H9 (cell line): ENCODE measurements around the gene ELFN2. TPM values are rescaled to one million over a fixed set of nuclear protein-coding genes. Genes with fewer than 3 reads are reported as not detected.
A peak's percentile ranks its signal among the peaks of the same experiment; 100 is the strongest.

Source experiments
- DNase-seq: peaks from one replicate; pipeline ENCODE4 v3.0.0-alpha.2; 2017
- H2AFZ ChIP-seq: one replicate; pipeline ENCODE4 v1.6.1; 2013; ENCODE audit warnings: mild to moderate bottlenecking, low read length, control low read depth, moderate library complexity
- H2AK5ac ChIP-seq: 2 replicates; pipeline ENCODE4 v1.6.1; 2013; ENCODE audit warnings: low read length, control low read depth, mixed read lengths; ENCODE audit not compliant: insufficient read length
- H2BK120ac ChIP-seq: one replicate; pipeline ENCODE4 v1.6.1; 2013; ENCODE audit warnings: low read depth, mild to moderate bottlenecking, low read length, control low read depth, inconsistent platforms; ENCODE audit not compliant: poor library complexity, severe bottlenecking
- H2BK12ac ChIP-seq: 2 replicates; pipeline ENCODE4 v1.6.1; 2013; ENCODE audit warnings: low read length, control low read depth, mixed read lengths, low read depth; ENCODE audit not compliant: insufficient read length
- H2BK15ac ChIP-seq: 2 replicates; pipeline ENCODE4 v1.6.1; 2013; ENCODE audit warnings: low read depth, low read length, control low read depth
- H2BK20ac ChIP-seq: one replicate; pipeline ENCODE4 v1.6.1; 2013; ENCODE audit warnings: low read depth, mild to moderate bottlenecking, low read length, control low read depth, inconsistent platforms; ENCODE audit not compliant: poor library complexity, severe bottlenecking
- H2BK5ac ChIP-seq: 2 replicates; pipeline ENCODE4 v1.6.1; 2013; ENCODE audit warnings: low read length, control low read depth, mixed read lengths; ENCODE audit not compliant: insufficient read length
- H3K14ac ChIP-seq: 2 replicates; pipeline ENCODE4 v1.6.1; 2013; ENCODE audit warnings: low read length, control low read depth; ENCODE audit not compliant: insufficient read depth
- H3K18ac ChIP-seq: 2 replicates; pipeline ENCODE4 v1.6.1; 2013; ENCODE audit warnings: low read depth, mild to moderate bottlenecking, mixed read lengths, low read length, control low read depth; ENCODE audit not compliant: insufficient read length
- H3K23ac ChIP-seq: 2 replicates; pipeline ENCODE4 v1.6.1; 2013; ENCODE audit warnings: low read length, control low read depth, mixed read lengths, low read depth; ENCODE audit not compliant: insufficient read length
- H3K23me2 ChIP-seq: 2 replicates; pipeline ENCODE4 v1.6.1; 2013; ENCODE audit warnings: low read depth, mild to moderate bottlenecking, mixed read lengths, low read length, control low read depth; ENCODE audit not compliant: insufficient read length, poor library complexity, severe bottlenecking
- H3K27ac ChIP-seq: 2 replicates; pipeline ENCODE4 v1.5.1; 2013; ENCODE audit warnings: low read length, control low read depth, mixed read lengths, low read depth; ENCODE audit not compliant: insufficient read length
- H3K27me3 ChIP-seq: 2 replicates; pipeline ENCODE4 v1.6.1; 2013; ENCODE audit warnings: low read length, control low read depth, inconsistent platforms; ENCODE audit not compliant: insufficient read depth
- H3K4ac ChIP-seq: 2 replicates; pipeline ENCODE4 v1.6.1; 2013; ENCODE audit warnings: low read depth, mild to moderate bottlenecking, control low read depth, inconsistent platforms, low read length, moderate library complexity
- H3K4me1 ChIP-seq: 2 replicates; pipeline ENCODE4 v1.6.1; 2013; ENCODE audit warnings: low read length, control low read depth, inconsistent platforms; ENCODE audit not compliant: insufficient read depth
- H3K4me2 ChIP-seq: 2 replicates; pipeline ENCODE4 v1.6.1; 2013; ENCODE audit warnings: low read length, control low read depth, mixed read lengths; ENCODE audit not compliant: insufficient read length, insufficient read depth
- H3K56ac ChIP-seq: 2 replicates; pipeline ENCODE4 v1.6.1; 2013; ENCODE audit warnings: low read depth, mild to moderate bottlenecking, mixed read lengths, low read length, control low read depth; ENCODE audit not compliant: insufficient read length
- H3K79me1 ChIP-seq: 2 replicates; pipeline ENCODE4 v1.6.1; 2013; ENCODE audit warnings: low read depth, mild to moderate bottlenecking, moderate library complexity, low read length, control low read depth, inconsistent platforms; ENCODE audit not compliant: insufficient read depth, poor library complexity, severe bottlenecking
- H3K79me2 ChIP-seq: 2 replicates; pipeline ENCODE4 v1.6.1; 2013; ENCODE audit warnings: low read length, control low read depth, inconsistent platforms; ENCODE audit not compliant: insufficient read depth
- H3K9ac ChIP-seq: 2 replicates; pipeline ENCODE4 v1.6.1; 2013; ENCODE audit warnings: low read length, control low read depth, mixed read lengths; ENCODE audit not compliant: insufficient read length; ENCODE audit errors: extremely low read depth
- H3K9me3 ChIP-seq: one replicate; pipeline ENCODE4 v1.6.1; 2013; ENCODE audit warnings: low read depth, low read length, inconsistent platforms; ENCODE audit not compliant: control insufficient read depth
- H3T11ph ChIP-seq: one replicate; pipeline ENCODE4 v1.6.1; 2013; ENCODE audit warnings: mild to moderate bottlenecking, low read length, control low read depth, inconsistent platforms
- H4K20me1 ChIP-seq: one replicate; pipeline ENCODE4 v1.6.1; 2013; ENCODE audit not compliant: control insufficient read depth, insufficient read length, insufficient read depth
- H4K5ac ChIP-seq: 2 replicates; pipeline ENCODE4 v1.6.1; 2013; ENCODE audit warnings: low read depth, mild to moderate bottlenecking, mixed read lengths, low read length, control low read depth; ENCODE audit not compliant: insufficient read length
- H4K8ac ChIP-seq: replicated peaks from 2 replicates; pipeline ENCODE4 v1.6.1; 2013; ENCODE audit warnings: low read length, control low read depth, mixed read lengths, low read depth; ENCODE audit not compliant: insufficient read length
- H4K91ac ChIP-seq: 2 replicates; pipeline ENCODE4 v1.6.1; 2013; ENCODE audit warnings: low read depth, mild to moderate bottlenecking, moderate library complexity, mixed read lengths, low read length, control low read depth; ENCODE audit not compliant: insufficient read length
- H3K27ac Mint-ChIP-seq, 3 experiments: 2 replicates in 2 of 3; 3 replicates in 1 of 3; pipeline ENCODE4 v1.8.0; 2020 to 2021; ENCODE audit warnings: mixed read lengths in 3 of 3, mild to moderate bottlenecking in 1 of 3, moderate library complexity in 1 of 3
- H3K27me3 Mint-ChIP-seq: 2 replicates; pipeline ENCODE4 v1.8.0; 2021; ENCODE audit warnings: low read depth, mild to moderate bottlenecking, moderate library complexity, mixed read lengths
- H3K36me3 Mint-ChIP-seq, 3 experiments: 2 replicates in 2 of 3; 3 replicates in 1 of 3; pipeline ENCODE4 v1.8.0; 2020 to 2021; ENCODE audit warnings: low read depth in 3 of 3, mixed read lengths in 3 of 3; ENCODE audit not compliant: insufficient read depth in 1 of 3
- H3K4me1 Mint-ChIP-seq, 2 experiments: 2 replicates each; pipeline ENCODE4 v1.8.0; 2020; ENCODE audit warnings: mixed read lengths in 2 of 2
- H3K4me3 Mint-ChIP-seq, 2 experiments: 2 replicates in 1 of 2; 3 replicates in 1 of 2; pipeline ENCODE4 v1.8.0; 2020 to 2021; ENCODE audit warnings: mild to moderate bottlenecking in 2 of 2, mixed read lengths in 2 of 2, moderate library complexity in 1 of 2
- H3K9me3 Mint-ChIP-seq, 2 experiments: 2 replicates in 1 of 2; 3 replicates in 1 of 2; pipeline ENCODE4 v1.8.0; 2020; ENCODE audit warnings: mild to moderate bottlenecking in 2 of 2, mixed read lengths in 2 of 2, moderate library complexity in 1 of 2
- CTCF ChIP-seq: fragments of 200-600 bp; sonication (generic); conservative IDR thresholded peaks from 3 replicates; pipeline ENCODE4 v1.8.0; 2021; ENCODE audit warnings: antibody characterized with exemption, mild to moderate bottlenecking
- WGBS: extraction: QIAGEN DNeasy Blood & Tissue Kit; methylation state at CpG from one replicate; pipeline ENCODE4 v1.1.7; 2013; ENCODE audit warnings: missing lambda C conversion rate, low lambda C conversion rate, mixed read lengths; ENCODE audit not compliant: insufficient read length; ENCODE audit errors: extremely low coverage; 5-methylcytosine and 5-hydroxymethylcytosine counted together
- total RNA-seq: library from RNA; stranded (reverse); gene quantifications from 2 replicates; pipeline ENCODE4 v1.2.1, GENCODE V29; 2021

ELFN2 gene
- total RNA-seq, 1 experiment from 2014 or later: 0.70 TPM

GRCh38 chr22:37403267-37403960, 23.9 kb downstream of the ELFN2 start:
- H3T11ph ChIP-seq: no peak overlapping the region
- no peak overlapping the region for H3K4me2 ChIP-seq
- H2BK12ac ChIP-seq: no peak overlapping the region
- H3K4ac ChIP-seq: no peak overlapping the region
- H3K27ac ChIP-seq: no peak overlapping the region
- Mint-ChIP-seq H3K27me3 (peaks cover 11% of the 10 kb centered on the region), H3K27ac (peak overlapping the region in 1 of 3 experiments; percentile 7; a peak in 2 of 7 replicates), H3K9me3 (no peaks in the 10 kb centered on the region), H3K4me3 (no peak overlapping the region), H3K4me1 (peaks cover 15 to 53% of the 10 kb centered on the region in 2 experiments), H3K36me3 (no peaks in the 10 kb centered on the region)
- no peaks in the 10 kb centered on the region for H3K23me2 ChIP-seq
- H2AK5ac ChIP-seq: no peak overlapping the region
- no peak overlapping the region for H2BK15ac ChIP-seq
- no peak overlapping the region; the same call in 1 of the 2 replicates for H3K14ac ChIP-seq
- no peak for DNase-seq
- no peak overlapping the region for H4K91ac ChIP-seq
- WGBS: no CpG with 5 or more reads among the region's 26 CpGs
- no peak overlapping the region for H3K18ac ChIP-seq
- H2BK5ac ChIP-seq: no peak overlapping the region
- peaks cover 3% of the 10 kb centered on the region for H4K20me1 ChIP-seq
- no peaks in the 10 kb centered on the region for H3K27me3 ChIP-seq
- H3K79me1 ChIP-seq: no peaks in the 10 kb centered on the region
- H2BK20ac ChIP-seq: no peak overlapping the region
- H4K8ac ChIP-seq: no peak overlapping the region
- H2BK120ac ChIP-seq: no peak overlapping the region
- H3K56ac ChIP-seq: no peak overlapping the region
- no peaks in the 10 kb centered on the region for H3K9me3 ChIP-seq
- no peak overlapping the region for H3K23ac ChIP-seq
- H4K5ac ChIP-seq: no peak overlapping the region
- H2AFZ ChIP-seq: no peak overlapping the region
- no peaks in the 10 kb centered on the region for H3K4me1 ChIP-seq
- no peak for TF ChIP-seq CTCF
- H3K9ac ChIP-seq: no peak overlapping the region
- H3K79me2 ChIP-seq: no peaks in the 10 kb centered on the region
